ENCODE measurements around the gene UBE2O.

Gene UBE2O

DNA sequence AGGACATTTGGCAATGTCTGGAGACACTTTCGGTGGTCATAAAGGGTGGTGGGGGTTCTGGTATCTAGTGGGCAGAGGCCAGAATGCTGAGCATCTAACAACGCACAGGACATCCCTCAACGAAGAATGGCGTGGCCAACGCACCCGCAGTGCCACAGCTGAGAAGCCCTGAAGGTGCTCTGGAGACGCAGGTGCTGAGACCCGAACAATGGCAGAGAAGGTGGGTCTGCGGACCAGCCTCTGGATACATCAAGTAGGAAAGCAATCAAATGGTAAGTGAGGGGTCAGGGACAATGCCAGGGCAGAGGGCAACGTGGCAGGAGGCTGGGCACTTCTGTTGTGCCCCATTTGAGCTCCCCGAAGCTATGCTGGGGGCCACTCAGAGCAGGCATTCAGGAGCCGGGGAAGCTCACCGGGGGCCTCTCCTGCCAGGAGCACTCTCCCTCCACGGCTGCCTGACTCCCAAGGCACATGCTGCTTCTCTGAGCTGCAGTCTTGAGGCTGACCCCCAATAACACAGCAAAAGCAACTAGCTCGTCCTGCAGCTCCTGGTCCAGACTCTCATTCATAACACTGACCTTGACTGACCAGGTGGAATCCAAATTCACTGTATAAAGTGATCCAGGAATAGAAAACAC, 42.5 kb downstream of the UBE2O start:
- DNase-seq: no peak

DNA sequence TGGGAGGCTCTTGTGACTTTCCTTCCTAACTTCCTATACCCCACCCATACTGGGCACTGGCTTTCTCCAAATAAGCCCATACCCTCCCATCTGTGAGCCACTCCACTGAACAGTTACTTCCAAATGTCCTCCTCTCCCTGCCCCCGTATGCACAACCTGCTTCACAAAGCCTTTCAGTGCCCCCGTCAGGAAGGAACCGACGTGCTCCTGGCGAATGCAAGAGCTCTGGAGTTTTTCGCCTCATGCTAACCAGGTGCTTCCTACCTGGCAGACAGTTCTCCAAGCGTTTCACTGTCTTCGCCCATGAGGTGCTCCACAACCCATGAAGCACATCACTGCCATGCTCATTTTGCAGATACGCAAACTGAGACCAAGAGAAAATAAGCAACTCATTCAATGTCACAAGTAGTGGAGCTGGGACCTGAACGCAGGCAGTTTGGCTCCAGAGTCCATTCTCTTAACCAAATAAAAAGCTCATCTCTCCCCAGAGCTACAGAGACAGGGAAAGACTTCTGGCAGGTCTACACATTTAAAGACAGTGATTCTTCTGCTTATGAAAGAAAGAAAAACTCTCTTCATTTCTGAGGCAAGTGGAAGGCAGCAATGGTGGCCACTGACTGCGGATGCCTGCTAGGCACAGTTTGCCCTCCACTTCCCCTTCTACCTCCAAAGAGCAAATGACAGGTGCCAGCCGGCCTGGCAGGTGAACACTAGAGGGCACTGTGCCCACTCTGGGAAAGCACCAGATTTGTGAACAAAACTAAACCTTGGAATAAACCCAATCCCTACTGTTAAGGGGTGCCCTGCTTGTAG, 44.7 kb downstream of the UBE2O start:
- DNase-seq: peak; percentile 36 to 77

DNA sequence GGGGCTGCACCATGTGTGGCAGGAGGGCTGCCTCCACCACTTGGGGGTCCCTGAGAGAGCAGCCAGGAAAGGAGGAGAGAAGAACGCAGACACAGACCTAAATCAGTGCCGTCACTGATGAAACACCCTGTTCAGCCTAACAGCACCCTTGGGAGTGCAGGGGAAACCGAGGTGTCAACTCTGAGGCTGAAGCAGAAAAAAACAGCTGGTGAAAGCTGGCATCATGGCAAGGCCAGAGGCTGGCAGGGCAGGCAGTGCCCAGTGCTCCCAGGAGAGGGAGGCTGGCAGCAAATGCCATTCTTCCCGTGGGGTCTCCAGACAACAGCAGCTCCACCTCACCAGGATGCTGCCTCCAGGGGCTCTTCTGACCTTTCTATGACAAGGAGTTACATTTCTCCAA, 45.4 kb downstream of the UBE2O start:
- no peak for DNase-seq

DNA sequence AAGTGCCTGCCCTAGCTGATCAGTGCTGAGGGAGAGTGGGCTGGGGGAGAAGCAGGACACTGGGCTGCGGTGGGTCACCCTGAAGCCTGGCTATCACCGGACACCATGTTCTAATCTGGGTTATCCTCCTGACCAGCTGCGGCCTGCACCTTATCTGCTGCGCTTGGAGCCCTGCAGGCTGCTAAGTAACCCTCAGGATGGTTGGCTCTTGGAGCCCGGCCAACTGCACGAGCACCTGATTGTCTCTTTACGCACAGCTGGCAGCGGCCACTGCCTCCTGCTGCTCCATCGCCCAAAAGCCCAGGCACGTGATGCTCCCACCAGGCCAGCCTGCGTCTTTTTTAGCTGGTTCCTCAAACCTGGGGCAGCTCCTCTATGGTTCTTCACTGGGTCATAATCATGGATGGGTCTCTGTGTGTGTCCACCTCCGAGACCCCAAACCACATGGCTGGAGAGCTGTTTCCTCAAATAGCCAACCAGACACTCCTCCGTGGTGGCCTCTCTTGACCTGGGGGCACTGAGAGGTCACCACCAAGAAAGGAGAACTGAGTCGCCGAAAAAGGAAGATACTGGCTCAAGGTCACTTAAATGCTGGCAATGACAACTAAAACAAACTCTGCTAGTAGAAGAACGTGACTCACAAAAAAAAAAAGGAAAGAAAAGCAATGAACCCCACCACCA, 46.8 kb downstream of the UBE2O start:
- no peak for DNase-seq

DNA sequence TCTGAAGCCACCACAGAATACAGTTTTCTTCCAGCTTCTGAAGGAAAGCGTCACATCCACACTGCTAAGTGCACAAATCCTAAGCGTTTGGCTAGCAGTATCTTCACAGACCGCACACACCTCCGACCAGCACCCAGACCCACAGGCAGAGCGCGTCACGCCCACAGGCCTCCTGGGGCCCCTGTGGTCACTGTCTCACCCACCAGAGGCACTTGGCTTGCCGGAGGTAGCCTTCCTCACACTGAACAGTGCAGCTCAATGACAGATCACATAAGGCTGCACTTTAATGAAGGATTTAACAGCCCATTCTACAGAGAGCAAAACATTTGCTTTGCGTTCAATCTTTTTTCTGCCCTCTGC, 47.4 kb downstream of the UBE2O start:
- DNase-seq: no peak

DNA sequence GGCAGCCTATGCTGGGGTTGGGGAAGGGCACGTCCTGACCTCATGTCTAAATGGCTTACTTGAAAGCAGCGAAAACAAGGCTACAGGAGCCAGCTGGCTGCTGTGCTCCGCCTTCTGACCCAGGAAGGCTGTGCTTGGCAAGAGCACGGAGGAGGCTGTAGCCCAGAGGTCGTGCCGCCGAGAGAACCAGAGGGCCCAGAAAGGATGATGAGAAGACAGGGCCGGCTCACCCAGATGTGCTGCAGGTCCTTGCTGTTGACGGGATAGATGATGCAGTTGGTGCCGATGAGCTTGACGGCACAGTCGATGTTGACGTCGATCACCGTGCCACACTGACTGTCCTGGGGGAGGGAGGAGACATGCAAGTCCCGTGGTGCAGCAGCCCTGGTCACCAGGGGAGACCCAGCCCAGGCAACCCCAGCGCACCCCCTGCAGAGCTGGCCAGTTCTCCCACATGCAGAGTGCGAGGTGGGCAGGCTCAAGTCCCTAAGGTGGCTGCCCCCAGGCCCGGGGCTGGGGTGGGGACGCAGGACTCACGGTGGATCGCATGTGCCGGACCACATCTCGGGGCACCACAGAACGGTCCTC, 47.9 kb downstream of the UBE2O start:
- DNase-seq: no peak

DNA sequence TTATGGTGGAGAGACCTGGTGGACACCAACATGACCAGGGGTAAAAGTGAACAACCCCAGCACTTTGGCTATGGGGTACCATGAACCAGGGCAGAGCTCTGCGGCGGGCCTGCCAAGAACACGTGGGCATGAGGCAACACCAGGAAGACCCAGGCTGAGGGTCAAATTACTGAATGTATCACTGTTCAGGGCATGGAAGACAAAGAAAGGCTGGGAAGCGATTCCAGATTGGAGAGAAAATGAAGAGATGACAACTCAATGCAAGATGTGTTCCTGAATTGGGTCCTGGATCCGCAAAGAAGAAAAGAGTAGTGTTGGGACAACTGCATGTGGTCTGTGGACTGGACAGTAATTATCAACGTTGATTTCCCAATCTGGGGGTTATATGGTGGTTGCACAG, 48.7 kb downstream of the UBE2O start:
- no peak for DNase-seq

DNA sequence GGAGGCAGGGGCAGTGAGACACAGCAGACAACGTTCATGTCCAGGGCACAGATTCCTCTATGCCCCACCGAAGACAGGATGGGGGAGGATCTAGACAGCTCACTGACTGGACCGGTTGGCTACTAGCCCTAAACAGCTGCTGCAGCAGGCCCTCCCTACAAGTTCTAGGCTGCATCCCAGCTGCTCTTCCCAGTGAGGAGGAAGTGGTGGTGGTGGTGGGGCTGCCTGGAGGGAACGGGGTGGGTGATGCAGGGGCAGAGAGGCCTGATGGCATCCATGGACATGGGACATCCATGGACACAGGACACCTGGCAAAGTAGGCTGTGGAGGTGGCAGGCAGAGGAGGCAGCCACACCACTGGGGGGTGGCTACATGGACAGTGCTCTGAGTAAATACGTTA, 50.2 kb downstream of the UBE2O start:
- DNase-seq: no peak

DNA sequence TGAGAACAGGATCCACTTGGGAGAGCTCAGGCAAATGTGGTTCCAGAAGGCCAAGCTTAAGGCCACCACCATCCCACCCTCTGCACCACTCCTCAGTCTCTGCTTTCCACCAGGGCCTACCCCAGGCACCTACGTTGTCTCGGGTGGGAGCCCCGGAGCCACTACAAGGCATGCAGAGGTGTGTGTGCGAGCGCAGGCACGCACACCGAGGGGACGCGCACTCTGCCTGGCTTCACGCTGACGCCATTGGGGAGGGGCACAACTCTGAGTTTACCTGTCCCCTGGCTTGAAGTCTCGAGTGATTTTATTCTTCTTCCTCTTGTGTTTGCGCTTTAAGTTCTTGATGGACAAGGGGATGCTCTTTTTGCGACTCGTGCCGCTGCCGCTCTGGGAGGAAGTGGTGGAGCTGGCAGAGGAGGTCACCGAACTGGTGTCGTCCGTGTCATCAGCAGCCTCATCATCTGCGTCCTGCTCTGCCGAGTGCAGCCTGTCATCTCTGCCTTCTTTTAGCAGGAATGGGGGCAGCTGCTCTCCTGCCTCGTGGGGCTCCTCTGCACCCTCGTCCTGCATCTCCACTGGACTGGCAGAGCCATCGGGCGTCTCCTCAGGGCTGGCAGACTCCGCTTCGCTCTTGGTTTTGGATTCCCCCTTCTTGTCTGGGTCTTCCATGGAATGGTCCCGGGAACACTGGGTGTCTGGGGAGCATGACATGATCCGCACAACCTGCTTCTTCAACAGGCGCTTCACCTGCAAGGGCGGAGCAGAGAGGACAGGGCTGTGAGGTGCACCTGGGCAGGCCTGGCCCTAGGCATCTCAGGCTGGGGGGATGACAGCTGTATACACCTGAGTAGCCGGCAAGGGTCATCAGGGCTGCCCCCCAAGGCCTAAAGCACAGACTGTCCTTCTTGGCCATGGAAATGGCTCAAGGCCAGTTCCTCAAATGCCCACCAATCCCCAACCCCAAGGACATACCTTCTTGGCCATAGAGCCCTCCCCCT, 53.5 kb downstream of the UBE2O start:
- DNase-seq: no peak

DNA sequence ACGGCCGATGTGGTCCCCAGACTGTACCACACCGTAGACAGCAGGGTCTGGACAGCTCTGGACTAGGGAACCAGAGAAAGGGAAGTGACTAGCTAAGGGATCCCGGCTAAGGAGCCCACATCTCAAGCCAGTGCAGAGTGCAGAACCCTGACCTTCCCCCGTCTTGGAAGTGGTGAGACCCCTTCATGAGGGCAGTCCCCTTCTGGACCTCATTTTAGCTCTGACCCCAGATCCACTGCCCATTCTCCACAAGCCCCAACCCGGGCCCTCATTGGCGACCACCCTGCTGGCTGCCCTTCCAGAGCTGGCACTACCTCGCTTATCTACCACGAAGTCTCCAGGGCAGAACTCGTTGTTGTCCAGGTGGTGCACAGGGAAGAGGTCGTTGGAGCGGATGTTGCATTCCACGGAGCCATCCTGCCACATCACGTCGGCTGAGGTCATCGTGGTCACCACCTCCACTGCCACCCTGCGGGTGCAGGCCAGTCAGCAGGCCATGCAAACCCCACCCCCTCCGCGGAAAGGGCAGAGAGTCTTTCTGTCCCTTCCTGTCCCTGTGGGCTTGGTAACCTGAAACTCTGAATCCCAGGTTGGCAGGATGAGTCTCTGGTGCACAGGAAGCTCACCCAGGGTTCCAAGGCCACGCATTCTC, 54.3 kb downstream of the UBE2O start:
- DNase-seq: no peak

DNA sequence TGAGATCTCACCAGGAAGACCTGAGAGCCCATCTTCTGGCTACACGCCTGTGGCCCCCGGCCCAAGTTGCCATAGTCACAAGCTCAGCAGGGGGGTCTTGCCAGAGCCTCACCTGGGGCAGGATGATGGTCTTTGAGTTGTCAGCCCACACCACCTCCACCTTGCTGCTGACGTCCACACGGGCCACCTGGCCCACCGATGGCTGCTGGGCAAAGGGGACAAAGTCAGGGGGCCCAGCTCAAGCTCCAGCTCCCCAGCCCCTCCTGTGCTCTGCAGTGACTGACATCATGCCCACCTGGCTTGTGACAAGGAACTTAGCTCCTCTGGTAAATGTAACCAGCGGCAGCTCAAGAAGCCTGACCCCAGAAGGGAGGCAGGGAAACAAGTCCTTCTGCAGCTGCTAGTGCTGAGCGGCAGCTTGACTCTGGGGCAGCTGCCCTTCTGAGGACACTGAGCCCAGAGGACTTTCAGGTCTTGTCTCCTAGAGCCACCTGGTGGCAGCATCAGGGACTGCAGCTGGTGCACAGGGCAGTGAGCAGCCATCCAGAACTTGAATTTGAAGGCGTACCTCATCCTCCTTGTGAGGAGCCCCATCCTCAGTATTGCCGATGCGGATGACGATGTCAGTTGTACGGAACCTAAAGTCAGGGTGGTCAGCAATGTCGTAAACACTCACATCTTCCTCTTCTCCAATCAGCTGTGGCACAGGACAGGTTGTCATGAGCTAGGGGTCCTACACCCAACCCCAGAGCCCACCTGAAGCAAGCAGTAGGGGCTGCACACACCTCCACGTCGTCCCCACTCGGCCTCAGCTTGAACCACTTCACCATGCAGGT, 55.0 kb downstream of the UBE2O start:
- DNase-seq: peak; percentile 64 to 90

DNA sequence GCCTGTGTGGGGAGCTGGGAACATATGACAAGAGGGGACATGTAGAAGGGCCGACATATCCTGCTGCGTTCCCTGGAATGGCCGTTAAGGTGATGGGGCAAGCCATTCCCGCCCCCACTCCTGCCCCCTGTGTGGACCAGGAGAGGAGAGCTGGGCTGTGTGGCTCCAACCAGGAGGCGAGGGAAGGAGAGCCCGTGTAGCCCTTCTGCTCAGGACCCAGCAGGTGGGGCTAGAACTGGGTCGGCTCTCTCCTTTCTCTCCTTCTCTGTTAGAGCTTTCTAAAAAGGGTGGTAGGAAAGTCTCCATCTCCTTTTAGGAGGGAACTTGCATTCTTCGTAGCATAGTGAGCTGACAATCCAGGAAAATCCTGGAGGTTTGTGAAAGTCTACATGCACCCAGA, 55.8 kb downstream of the UBE2O start:
- DNase-seq: no peak

DNA sequence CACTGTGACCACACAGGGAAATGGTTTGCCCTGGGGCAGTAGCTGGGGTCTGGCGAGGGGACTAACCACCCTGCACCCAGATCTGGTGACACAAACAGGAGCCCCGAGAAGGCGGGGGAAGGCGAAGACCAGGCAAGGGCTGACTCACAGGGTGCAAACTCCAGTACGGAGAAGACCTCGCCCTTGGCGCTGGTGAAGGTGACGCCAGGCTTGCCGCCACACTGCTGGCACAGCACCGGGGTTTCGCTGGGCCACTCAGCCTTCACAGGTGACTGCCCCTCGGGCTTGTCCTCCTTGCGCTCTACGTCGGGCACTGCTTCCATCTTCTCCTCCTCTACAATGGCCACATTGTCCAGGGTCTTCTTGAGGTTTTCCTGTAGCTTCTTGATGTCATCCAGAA, 57.0 kb downstream of the UBE2O start:
- no peak for DNase-seq

DNA sequence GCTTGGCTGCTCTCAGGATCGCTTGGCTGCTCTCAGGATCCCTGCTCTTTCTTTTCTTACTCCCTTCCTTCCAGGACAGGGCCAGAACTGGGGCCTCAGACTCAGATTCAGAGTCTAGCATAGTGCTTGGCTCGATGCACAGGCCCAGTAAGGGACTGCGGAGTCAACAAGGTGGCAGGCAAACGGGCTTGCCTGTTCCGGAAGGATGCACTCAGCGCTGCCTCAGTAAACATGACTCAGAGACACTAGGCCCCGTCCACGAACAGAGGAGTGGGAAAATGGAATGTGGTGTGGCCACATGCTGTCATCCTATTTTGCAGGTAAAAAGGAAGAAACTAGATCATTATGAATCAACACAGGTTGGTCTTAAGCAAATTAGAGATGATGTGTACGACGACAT, 58.8 kb downstream of the UBE2O start:
- DNase-seq: peak in 1 of 2 experiments; percentile 55

DNA sequence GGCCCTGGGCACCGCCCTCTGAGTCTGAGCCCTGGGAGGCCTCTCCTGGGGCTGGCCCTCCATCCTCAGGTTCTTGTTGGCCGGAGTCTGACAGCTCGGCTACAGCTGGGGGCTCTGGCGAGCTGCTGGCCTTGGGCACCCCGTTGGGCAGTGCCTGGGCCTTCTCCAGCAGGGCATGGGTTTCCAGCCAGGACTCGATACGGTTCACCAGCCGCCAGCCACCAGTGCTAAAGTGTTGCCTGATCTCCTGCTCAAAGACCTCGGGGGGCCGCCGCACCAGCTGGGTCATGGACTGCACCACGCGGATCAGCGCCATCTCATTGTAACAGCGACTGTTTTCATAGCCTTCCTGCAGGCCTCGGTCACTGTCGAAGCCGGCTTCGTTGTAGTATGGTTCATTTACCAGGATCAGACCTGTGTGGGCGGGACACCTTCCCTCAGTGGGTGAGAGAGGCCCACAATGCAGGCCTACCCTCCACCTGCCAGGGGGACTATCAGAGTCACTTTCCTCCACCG, 61.7 kb downstream of the UBE2O start:
- no peak for DNase-seq

DNA sequence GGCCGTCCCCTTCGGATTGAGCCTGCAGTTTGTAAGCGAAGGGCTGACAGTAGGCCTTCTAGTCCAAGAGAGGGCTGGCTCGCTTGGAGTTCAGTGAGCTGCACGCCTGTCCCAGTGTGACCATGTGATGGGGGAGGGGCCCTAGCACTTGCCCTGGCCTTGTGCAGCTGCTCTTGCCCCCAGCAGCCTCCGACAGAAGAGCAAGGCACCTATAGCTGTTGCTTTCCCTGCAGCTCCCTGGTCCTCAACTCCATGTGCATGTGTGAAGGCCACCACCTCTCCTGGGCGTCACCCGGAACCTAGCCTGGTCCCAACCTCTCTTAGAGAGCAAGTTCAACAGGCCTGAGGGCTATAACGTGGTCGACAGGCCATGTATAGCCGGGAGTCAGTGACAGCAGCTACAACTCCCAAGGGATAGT, 62.9 kb downstream of the UBE2O start:
- DNase-seq: no peak

DNA sequence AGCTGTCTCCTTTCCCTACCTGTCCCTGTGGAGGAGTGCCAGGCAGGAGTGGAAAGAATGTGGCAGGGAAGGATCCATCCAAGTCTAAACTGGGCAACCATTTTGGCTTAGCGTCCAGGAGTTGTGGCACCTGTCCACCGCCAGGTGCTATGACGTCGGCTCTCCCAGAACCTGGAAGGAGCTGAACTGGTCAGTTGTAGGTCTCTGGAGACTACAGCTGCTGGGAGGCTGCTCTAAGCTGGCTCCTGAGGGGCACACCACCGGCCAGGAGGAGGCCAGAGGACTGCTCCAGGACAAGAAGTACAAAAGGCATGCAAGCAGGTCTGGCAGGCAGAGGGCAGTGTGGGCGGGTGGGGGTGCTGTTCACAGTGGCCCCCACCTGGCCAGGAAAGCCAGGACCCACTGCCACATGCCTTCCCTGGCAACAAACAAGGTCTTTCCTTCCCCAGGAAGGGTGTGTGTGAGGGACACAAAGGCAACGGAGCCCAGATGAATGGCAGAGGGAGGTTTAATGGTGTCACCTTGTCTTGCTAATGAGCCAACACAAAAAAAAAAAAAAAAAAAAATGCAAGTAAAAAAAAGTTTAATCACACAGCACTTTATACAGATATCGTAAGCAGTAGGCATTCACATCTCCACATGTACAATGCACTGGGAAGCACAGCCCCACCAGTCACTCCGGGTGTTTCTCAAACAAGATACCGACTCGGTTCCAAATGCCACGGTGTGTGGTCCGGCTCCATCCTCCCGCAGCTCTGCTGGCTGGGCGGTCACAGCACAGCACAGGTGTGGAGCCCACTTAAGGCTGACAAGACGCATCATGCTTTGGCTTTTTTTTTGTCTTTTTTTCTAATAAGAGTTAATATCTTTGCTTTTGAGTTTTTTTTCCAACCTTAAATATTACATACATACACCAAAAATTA, 63.7 kb downstream of the UBE2O start:
- DNase-seq: no peak

DNA sequence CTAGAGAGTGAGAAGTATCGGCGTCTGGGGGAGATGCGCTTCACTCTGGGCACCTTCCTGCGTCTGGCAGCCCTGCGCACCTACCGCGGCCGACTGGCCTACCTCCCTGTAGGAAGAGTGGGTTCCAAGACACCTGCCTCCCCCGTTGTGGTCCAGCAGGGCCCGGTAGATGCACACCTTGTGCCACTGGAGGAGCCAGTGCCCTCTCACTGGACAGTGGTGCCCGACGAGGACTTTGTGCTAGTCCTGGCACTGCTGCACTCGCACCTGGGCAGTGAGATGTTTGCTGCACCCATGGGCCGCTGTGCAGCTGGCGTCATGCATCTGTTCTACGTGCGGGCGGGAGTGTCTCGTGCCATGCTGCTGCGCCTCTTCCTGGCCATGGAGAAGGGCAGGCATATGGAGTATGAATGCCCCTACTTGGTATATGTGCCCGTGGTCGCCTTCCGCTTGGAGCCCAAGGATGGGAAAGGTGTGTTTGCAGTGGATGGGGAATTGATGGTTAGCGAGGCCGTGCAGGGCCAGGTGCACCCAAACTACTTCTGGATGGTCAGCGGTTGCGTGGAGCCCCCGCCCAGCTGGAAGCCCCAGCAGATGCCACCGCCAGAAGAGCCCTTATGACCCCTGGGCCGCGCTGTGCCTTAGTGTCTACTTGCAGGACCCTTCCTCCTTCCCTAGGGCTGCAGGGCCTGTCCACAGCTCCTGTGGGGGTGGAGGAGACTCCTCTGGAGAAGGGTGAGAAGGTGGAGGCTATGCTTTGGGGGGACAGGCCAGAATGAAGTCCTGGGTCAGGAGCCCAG, 65.8 kb downstream of the UBE2O start:
- no peak for DNase-seq
